ENCODE data around the gene ZNF554.
A peak's percentile ranks its signal among the peaks of the same experiment; 100 is the strongest.

ZNF554 gene

DNA sequence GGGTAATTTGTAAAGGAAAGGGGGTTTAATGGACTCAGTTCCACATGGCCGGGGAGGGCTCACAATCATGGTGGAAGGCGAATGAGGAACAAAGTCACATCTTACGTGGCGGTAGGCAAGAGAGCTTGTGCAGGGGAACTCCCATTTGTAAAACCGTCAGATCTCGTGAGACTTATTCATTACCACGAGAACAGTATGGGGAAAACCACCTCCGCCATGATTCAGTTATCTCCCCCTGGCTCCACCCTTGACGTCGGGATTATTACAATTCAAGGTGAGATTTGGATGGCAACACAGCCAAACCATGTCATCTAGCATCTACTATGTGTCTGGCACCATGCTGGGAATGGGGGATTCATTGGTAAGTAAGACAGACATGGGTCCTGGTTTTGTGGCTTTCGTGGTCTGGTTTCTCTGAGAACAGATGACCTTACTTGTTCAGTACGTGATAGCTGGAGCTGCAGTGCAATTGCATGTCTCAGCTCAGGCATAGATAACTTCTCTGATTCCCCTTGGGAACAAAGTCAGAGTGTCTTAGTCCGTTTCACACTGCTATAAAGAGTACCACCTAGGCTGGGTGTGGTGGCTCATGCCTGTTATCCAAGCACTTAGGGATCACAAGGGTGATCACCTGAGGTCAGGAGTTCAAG lies 8.3 kb downstream of the ZNF554 start:
- no peak overlapping the region for H3K4me3 Mint-ChIP-seq
- H3K36me3 Mint-ChIP-seq: peaks cover 61% of the 10 kb centered on the region
- peak; percentile 51 for ATAC-seq
- H3K9me3 Mint-ChIP-seq: peaks cover 13% of the 10 kb centered on the region
- no peaks in the 10 kb centered on the region for H3K27me3 Mint-ChIP-seq
- peaks cover 5% of the 10 kb centered on the region for H3K4me1 Mint-ChIP-seq
- H3K27ac Mint-ChIP-seq: peak overlapping the region; percentile 5

- Mint-ChIP-seq H3K4me3 (no peak overlapping the region), H3K27me3 (no peaks in the 10 kb centered on the region), H3K36me3 (peaks cover 63% of the 10 kb centered on the region), H3K4me1 (no peaks in the 10 kb centered on the region), H3K9me3 (peaks cover 28% of the 10 kb centered on the region), H3K27ac (no peak overlapping the region)
- ATAC-seq: no peak
These were observed 14.7 kb downstream of the ZNF554 start for GRCh38 chr19:2834294-2834871.

GRCh38 chr19:2837430-2837829 lies 17.8 kb downstream of the ZNF554 start:
- Mint-ChIP-seq H3K27ac (no peak overlapping the region), H3K4me1 (peaks cover 11% of the 10 kb centered on the region)

GRCh38 chr19:2840794-2841791 lies 21.4 kb downstream of the ZNF554 start, which contains the start of gene ZNF555:
Gene ZNF555, plus strand, starts transcription at chr19:2841475. Its CDS starts 98 bp downstream, at chr19:2841573.
- peak within 1 kb of the TSS; percentile 98 for H3K4me3 Mint-ChIP-seq
- H3K36me3 Mint-ChIP-seq: peaks cover 24% of the 10 kb centered on the region
- no peaks in the 10 kb centered on the region for H3K27me3 Mint-ChIP-seq
- peaks cover 20% of the 10 kb centered on the region for H3K4me1 Mint-ChIP-seq
- H3K27ac Mint-ChIP-seq: peak within 1 kb of the TSS; percentile 98
- H3K9me3 Mint-ChIP-seq: peaks cover 9% of the 10 kb centered on the region
- ATAC-seq: peak; percentile 99

More at GRCh38 chr19:2837430-2837829, 17.8 kb downstream of the ZNF554 start:
- Mint-ChIP-seq H3K36me3 (peaks cover 42% of the 10 kb centered on the region), H3K9me3 (peaks cover 22% of the 10 kb centered on the region), H3K27me3 (no peaks in the 10 kb centered on the region), H3K4me3 (no peak overlapping the region)
- ATAC-seq: no peak

GRCh38 chr19:2841855-2842574 lies 22.3 kb downstream of the ZNF554 start:
- H3K4me1 Mint-ChIP-seq: peaks cover 20% of the 10 kb centered on the region
- peak overlapping the region; percentile 79 for H3K4me3 Mint-ChIP-seq
- peaks cover 24% of the 10 kb centered on the region for H3K36me3 Mint-ChIP-seq
- H3K27ac Mint-ChIP-seq: peak overlapping the region; percentile 98
- no peaks in the 10 kb centered on the region for H3K27me3 Mint-ChIP-seq
- H3K9me3 Mint-ChIP-seq: peaks cover 3% of the 10 kb centered on the region
- ATAC-seq: peak; percentile 42

DNA sequence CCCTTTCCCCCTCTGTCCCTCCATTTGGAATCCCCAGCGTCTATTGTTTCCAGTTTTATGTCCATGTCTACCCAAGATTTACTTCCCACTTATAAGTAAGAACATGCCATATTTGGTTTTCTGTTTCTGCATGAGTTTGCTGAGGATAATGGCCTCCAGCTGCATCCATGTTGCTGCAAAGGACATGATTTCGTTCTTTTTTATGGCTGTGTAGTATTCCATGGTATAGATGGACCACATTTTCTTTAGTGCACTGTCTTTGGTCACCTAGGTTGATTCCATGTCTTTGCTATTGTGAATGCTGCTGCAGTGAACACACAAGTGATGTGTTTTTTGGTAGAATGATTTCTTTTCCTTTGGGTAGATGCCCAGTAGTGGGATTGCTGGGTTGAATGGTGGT lies 25.4 kb downstream of the ZNF554 start:
- H3K4me1 Mint-ChIP-seq: peaks cover 20% of the 10 kb centered on the region
- no peak overlapping the region for H3K4me3 Mint-ChIP-seq
- no peak for ATAC-seq
- peaks cover 33% of the 10 kb centered on the region for H3K36me3 Mint-ChIP-seq
- H3K9me3 Mint-ChIP-seq: peaks cover 4% of the 10 kb centered on the region
- H3K27me3 Mint-ChIP-seq: no peaks in the 10 kb centered on the region
- H3K27ac Mint-ChIP-seq: no peak overlapping the region

DNA sequence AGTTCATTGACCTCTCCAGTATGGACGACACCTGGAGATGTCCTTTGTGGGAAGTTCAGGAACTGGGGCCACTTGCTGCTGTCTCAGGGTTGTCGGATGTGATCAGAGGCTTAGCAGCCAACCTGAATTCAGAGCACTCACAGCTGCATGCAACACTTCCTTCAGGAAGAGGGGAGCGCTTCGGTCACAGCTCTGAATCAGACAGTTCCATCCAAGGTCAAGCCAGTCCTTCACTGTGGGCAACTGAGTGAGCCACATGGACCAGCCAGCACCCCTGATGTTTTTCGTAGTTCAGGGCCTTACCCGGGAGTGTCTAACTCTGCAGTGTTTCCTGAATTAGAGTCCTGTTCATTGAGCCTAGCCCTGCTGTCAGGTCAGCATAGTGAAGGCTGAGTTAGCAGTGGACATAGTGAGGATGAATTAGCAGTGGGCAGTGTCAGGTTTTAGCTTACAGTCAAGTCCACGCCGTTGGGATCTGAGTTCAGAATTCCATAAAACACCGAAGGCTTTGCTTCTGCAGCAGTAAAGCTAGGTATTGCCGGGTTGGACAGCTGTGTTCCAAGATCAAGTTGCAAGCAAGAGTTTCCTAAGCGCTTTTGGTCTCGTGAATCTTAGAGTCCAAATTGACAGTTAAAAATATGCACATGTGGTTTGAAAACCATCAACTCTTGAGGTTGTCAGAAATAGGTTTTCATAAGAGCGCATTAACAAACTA lies 26.7 kb downstream of the ZNF554 start:
- H3K36me3 Mint-ChIP-seq: peaks cover 45% of the 10 kb centered on the region
- ATAC-seq: no peak

GRCh38 chr19:2847507-2847906 lies 27.8 kb downstream of the ZNF554 start:
- no peak overlapping the region for H3K4me3 Mint-ChIP-seq
- ATAC-seq: no peak
- H3K27me3 Mint-ChIP-seq: no peaks in the 10 kb centered on the region
- peaks cover 8% of the 10 kb centered on the region for H3K4me1 Mint-ChIP-seq
- no peak overlapping the region for H3K27ac Mint-ChIP-seq
- H3K36me3 Mint-ChIP-seq: peaks cover 57% of the 10 kb centered on the region
- H3K9me3 Mint-ChIP-seq: peaks cover 13% of the 10 kb centered on the region

More for the DNA sequence above, 26.7 kb downstream of the ZNF554 start:
- peaks cover 15% of the 10 kb centered on the region for H3K4me1 Mint-ChIP-seq
- peaks cover 9% of the 10 kb centered on the region for H3K9me3 Mint-ChIP-seq
- no peaks in the 10 kb centered on the region for H3K27me3 Mint-ChIP-seq
- H3K27ac Mint-ChIP-seq: no peak overlapping the region
- no peak overlapping the region for H3K4me3 Mint-ChIP-seq

GRCh38 chr19:2848616-2849015 lies 28.9 kb downstream of the ZNF554 start:
- ATAC-seq: no peak
- peaks cover 68% of the 10 kb centered on the region for H3K36me3 Mint-ChIP-seq
- no peaks in the 10 kb centered on the region for H3K27me3 Mint-ChIP-seq
- H3K4me1 Mint-ChIP-seq: no peaks in the 10 kb centered on the region
- no peak overlapping the region for H3K4me3 Mint-ChIP-seq
- H3K9me3 Mint-ChIP-seq: peaks cover 17% of the 10 kb centered on the region
- no peak overlapping the region for H3K27ac Mint-ChIP-seq

DNA sequence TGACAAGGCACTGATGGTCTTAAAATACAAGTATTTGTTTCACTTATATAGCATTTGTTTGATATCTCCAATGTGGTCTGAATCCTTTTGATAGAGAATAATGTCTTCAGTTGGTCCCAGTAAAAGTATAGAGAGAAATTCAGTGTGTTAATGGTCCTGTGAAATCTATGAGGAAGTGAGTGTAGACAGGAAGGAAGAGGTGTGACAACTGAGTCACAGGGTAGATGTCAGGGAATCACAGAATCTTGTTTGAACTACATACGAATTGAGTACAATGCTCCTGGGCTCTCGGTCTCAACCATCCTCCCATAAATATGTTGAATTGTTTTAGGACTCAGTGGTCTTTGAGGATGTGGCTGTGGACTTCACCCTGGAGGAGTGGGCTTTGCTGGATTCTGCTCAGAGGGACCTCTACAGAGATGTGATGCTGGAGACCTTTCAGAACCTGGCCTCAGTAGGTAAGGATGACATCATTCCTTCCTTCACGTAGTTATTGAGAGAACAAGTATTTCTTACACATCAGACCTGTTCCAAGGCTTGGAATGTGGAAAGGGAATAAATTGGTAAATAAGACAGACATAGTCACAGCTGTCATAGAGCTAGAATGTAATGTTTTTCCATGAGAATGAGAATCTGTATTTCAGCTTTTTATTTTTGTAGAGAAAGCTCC lies 30.7 kb downstream of the ZNF554 start:
- H3K27ac Mint-ChIP-seq: no peak overlapping the region
- ATAC-seq: no peak

GRCh38 chr19:2852598-2852997 lies 32.9 kb downstream of the ZNF554 start:
- Mint-ChIP-seq H3K27me3 (no peaks in the 10 kb centered on the region), H3K36me3 (peaks cover 60% of the 10 kb centered on the region), H3K27ac (no peak overlapping the region), H3K9me3 (peaks cover 26% of the 10 kb centered on the region), H3K4me1 (peaks cover 11% of the 10 kb centered on the region), H3K4me3 (no peak overlapping the region)
- no peak for ATAC-seq

More for the DNA sequence above, 30.7 kb downstream of the ZNF554 start:
- peaks cover 76% of the 10 kb centered on the region for H3K36me3 Mint-ChIP-seq
- no peaks in the 10 kb centered on the region for H3K27me3 Mint-ChIP-seq
- H3K4me3 Mint-ChIP-seq: no peak overlapping the region
- peaks cover 24% of the 10 kb centered on the region for H3K9me3 Mint-ChIP-seq
- H3K4me1 Mint-ChIP-seq: no peaks in the 10 kb centered on the region

DNA sequence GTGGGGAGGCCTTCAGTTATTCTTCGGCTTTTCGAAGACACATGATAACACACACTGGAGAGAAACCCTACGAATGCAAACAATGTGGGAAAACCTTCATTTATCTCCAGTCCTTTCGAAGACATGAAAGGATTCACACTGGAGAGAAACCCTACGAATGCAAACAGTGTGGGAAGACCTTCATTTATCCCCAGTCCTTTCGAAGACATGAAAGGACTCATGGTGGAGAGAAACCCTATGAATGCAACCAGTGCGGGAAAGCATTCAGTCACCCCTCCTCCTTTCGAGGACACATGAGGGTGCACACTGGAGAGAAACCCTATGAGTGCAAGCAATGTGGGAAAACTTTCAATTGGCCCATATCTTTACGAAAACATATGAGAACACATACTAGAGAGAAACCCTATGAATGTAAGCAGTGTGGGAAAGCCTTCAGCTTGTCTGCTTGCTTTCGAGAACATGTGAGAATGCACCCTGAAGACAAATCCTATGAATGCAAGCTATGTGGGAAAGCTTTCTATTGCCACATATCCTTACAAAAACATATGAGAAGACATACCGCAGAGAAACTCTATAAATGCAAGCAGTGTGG lies 33.4 kb downstream of the ZNF554 start:
- H3K4me1 Mint-ChIP-seq: peaks cover 11% of the 10 kb centered on the region
- H3K4me3 Mint-ChIP-seq: no peak overlapping the region
- no peak for ATAC-seq
- H3K27me3 Mint-ChIP-seq: no peaks in the 10 kb centered on the region
- H3K36me3 Mint-ChIP-seq: peaks cover 60% of the 10 kb centered on the region
- H3K9me3 Mint-ChIP-seq: peaks cover 26% of the 10 kb centered on the region
- no peak overlapping the region for H3K27ac Mint-ChIP-seq

DNA sequence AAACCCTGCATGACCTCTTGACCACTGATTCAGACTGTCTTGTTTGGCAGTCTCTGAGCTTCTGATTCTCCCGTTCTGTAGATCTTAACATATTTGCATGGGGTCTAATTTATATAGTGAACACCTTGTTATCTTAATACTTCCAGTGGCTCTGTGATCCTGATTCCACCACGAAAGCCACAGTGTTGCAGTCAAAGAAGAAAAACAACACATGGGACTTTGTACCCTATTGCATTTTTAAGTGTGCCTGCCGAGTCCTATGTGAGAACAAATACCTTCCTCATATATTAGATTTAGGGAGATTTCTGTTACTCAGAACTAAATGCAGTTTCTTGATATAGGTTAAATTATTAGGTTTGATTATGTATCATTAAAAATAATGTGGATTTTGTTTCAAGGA lies 35.2 kb downstream of the ZNF554 start:
- H3K4me1 Mint-ChIP-seq: peaks cover 11% of the 10 kb centered on the region
- H3K9me3 Mint-ChIP-seq: peaks cover 29% of the 10 kb centered on the region
- no peaks in the 10 kb centered on the region for H3K27me3 Mint-ChIP-seq
- no peak overlapping the region for H3K4me3 Mint-ChIP-seq
- ATAC-seq: no peak
- no peak overlapping the region for H3K27ac Mint-ChIP-seq
- H3K36me3 Mint-ChIP-seq: peaks cover 62% of the 10 kb centered on the region
